ELR (cell line): Measurements from ENCODE around the gene ARHGEF1.
"Not testable (repeated sequence)": the region's sequence is repeated elsewhere in the genome, so short reads cannot be mapped to it uniquely, and the experiment has no call there.

Experiments used
- DNase-seq: peaks from one replicate; pipeline ENCODE4 v3.0.0-alpha.2; 2015; ENCODE audit warnings: low read depth

ARHGEF1 gene

GRCh38 chr19:41905273-41906002 lies 22.5 kb downstream of the ARHGEF1 start:
- DNase-seq: no peak

GRCh38 chr19:41906271-41906670 lies 23.3 kb downstream of the ARHGEF1 start:
- no peak for DNase-seq

DNA sequence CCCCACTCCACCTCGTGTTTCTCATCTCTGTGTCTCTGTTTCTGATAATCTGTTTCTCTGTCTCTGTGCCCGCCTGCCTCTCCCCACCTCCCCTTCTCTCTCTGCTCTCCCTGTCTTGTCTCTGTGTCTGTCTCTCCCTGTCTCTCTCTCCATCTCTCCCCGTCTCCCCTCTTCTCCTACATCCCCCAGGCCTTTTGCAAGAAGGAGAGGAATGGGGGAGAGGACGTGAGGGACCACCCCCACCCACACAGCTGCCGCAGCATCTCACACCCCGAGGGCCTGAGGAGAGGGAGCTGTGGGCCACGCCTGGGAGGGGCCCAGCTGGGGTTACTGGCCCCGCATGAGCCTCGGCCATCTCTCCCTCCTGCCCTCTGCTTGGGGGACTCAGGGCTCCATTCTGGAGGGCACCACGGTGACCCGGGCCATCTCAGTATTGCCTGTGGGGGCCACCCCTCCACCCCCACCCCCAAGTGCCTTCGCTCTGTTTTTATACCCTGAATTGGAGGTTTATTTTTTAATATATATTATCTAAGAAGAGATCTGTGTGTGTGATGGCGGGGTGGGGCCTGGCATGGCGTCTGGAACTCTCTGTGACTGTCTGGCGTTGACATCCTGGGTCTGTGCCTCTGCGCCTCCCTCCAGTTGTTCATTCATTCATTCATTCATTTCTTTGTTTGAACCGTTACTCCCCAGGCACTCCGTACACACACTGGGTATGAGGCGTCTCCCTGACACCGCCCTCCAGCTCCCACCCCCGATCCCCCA lies 24.1 kb downstream of the ARHGEF1 start:
- DNase-seq: no peak

DNA sequence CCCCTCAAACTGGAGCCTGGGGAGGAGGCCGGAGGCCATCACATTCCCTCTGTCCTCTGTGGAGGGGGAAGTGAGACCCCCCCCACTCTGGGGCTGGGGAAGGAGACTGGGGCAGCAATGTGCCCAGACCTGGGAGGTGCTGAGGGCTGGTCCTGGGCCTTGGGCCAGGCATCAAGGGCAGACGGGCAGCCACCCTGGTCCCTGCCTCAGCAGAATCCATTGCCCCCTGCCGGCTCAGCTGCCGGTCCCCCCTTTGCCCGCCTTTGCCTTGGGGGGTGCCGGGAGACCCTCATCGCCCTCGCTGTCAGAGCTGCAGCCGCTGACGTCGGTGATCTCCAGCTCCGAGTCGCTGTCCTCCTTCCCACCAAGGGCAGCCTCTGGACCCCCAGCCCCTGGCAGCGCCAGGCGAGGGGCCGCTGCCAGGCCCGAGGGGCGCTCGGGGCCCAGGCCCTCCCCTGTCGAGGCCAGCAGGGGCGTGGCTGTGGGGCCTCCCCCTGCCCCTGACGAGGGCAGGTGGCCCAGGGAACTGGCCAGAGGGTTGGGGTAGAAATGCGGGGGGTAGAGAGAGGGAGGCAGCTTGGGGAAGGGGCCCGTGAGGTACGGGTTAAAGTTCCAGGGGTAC lies 25.1 kb downstream of the ARHGEF1 start:
- no peak for DNase-seq

DNA sequence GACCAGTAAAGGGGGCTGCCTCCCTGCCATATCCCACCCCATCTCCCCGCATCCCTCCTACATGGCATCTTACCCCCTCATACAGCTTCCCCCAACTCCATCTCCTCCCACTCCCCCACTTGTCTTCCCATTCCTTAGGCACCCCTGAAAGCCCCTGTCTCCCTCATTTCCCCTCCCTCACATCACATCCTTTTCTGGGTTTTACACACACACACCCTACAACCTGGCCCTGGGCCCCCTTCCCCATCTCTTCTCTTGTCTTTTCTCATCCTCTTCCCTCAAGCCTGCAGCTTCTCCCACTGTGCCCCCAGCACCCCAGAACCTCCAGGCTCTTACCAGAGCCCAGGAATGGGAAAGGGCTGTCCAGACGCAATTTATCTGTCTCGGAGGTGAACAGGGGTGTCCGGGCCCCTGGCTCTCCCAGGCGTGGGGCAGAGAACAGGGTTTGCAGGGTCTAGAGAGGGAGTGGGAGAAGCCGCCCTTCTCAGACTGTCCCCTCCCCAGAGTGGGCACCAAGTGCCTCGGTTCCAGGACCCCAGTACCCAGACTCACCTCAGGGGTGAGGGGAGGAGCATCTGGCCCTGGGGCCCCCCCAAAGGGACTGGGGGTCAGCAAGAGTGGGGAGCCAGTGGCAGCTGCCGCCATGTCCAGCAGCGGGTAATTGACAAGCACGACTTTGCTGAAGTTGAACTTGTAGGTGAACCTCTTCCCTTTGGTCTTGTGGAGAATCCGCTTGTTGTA lies 25.9 kb downstream of the ARHGEF1 start:
- no peak for DNase-seq

GRCh38 chr19:41909706-41910105 lies 26.7 kb downstream of the ARHGEF1 start:
- no peak for DNase-seq

DNA sequence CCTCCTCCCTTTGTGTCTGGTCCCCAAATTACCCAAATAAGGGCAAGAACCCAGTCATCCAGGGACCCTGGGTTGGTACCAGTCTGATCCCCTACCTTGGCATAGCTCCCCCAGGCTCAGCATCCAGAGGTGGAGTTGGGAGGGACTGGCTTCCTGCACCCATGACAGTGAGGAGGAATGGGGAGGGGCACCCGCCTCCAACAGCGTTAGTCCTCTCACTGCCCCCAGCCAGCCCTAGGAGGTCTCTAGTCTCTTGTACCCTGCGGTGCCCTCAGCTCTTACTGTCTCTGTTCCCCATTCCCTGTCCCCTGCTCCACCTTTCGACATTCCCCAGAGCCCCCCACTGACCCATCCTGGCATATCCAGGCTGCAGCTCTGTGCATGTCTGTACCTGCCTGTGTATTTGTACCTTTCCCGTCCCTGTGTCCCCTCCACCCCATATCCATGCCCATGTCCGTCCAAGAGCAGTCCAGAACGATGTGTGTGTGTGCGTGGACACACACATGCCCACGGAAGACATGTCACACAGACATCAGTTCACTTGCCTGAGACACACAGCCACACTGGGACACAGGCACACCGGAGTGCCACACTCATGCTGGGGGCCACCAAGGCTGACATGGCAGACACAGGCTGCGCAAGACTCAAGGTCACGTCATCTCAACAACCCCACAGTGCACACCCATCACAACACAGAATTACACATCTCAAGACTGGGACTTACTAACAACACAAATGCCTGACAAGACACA lies 27.4 kb downstream of the ARHGEF1 start:
- DNase-seq: no peak

DNA sequence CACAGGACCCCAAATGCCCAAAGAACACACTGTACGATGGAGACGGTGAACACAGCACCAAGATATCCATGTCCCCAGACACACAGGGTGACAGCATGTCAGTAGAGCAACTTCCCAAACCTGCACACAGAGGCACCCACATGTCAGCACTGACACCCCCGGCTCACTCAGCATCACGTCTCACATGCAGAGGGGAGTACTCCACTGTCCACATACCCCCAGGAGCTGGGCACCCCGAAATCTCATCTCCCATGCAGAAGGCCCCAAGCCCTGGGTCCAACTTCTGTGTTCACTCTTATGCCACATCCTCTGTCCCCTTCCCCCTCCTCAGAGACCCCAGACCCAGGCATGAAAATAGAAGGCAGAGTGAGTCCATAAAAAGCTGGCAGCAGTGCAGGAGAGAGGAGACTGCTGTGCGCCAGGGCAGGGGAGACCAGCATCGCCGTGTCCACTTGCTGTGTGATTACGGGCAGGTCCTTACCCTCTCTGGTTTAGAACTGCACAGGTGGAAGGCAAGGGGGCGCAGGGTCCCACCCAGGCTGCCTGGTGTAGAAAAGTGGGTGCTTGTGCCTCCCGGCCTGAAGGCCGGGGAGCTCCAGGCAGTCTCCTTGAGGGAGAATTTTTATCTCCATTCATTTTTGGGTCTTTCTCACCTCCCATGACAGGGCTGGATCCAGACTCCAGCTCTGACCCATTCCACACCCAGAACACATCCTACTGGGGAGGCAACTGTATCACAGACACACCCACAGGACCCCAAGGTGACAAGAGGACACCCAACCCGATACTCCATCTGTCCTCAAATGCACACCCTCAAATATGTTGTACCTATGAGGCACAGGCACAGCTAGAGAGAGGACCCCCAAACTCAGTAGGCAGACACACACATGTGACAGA lies 28.3 kb downstream of the ARHGEF1 start:
- no peak for DNase-seq

- DNase-seq: no peak
Observed at GRCh38 chr19:41911889-41912731, 29.1 kb downstream of the ARHGEF1 start.

DNA sequence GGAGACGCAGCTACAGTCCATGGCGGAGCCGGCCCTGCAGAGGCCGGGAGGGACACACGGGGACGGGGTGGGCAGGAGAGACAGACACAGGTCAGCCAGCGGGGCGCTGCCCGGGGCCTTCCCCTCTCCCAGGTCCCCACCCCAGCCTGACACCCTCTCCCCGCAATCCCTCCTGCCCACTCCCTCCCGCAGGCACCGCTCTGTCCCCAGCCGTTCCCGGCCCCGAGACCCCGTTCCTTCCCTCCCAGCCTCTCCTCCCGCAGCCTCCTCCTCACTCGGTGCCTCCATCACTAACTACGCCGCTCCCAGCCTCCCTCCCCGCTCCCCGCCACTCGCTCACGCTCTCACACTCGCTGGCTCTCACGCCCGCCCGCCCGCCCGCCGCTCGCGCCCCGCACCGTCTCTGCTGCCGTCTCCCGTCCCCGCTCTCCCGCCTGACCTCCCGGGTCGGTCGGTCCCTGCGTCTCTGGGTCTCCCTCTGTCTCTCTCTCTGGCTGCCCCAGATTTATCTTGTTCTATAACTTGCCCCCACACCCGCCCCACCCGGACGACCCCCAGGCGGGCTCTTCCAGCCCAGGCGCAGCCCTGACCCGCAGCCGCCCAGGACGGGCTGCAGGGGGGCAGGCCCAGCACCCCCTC lies 30.0 kb downstream of the ARHGEF1 start:
- DNase-seq: no peak

DNA sequence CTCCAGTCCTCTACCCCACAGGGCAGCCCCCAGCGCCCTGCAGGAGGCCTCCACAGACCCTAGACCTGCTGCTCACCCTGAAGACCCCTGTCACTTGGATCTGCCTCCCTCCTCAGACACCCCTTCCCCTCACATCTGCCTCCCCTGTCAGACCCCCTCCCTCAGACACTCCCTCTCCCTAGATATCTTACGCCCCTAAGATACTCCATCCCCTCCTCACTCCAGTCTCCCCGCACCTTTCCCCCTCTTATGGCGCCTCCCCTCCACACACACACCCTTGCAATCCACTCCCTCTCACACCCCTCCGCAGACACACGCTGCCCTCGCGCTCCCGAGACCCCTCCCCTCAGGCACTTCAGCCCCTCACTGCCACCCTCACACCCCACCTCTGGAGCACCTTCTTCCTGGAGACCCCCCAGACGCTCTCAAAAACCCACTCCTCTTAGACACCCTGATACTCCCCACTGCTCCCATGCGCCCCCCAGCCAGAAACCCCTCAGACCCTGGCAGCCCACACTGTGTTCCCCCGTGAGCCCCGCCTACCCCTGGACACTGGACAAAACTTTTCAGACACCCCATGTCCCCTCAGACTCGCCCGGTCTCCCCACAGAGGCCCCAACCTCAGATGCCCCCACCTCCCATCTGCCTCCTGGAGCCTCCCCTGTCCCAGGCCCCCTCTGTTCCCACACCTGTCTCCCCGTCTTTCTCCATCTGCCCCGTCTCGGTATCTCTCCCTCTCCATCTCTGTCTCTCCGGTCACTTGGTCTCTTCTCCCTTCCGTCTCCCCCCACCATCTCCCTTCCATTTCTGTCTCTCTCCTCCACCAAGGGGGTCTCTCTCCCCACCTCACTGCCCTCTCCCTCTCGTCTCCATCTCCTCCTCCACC lies 30.8 kb downstream of the ARHGEF1 start:
- no peak for DNase-seq

- DNase-seq: not testable (repeated sequence)
Observed at GRCh38 chr19:41914424-41914834, 31.4 kb downstream of the ARHGEF1 start.

DNA sequence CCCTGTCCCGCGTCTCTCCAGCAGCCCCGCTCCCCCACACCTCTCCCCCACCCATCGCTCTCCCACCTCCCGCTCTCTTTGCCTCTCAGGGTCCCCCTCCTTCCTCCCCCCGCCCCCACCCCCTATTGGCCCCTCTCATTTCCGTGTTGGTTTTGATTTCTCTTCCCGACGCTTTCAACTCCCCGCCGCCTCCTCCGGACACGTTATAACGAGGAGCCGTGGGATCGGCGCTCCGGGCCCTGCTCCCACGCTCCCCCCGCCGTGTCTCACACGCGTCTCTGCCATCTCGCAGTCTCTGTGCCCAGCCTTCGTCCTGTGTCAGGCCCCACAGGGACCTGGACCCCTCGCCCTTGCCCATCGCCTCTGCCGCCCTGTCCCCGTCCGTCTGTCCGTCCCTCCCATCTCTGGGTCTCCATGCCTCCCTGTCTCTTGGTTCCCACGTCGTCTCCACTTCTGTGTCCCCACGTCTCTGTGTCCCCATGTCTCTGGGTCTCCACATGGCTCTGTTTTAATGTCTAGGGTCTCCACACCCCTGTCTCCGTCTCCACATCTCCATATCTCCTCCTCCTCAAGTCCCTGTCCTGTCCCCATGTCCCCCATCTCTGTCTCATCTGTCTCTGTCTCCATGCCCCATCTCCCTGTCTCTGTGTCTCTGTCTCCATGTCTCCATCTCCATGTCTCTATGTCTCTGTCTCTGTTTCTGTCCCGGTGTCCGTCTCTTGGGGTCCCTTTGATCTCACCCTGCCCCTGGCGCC lies 32.2 kb downstream of the ARHGEF1 start:
- no peak for DNase-seq

DNA sequence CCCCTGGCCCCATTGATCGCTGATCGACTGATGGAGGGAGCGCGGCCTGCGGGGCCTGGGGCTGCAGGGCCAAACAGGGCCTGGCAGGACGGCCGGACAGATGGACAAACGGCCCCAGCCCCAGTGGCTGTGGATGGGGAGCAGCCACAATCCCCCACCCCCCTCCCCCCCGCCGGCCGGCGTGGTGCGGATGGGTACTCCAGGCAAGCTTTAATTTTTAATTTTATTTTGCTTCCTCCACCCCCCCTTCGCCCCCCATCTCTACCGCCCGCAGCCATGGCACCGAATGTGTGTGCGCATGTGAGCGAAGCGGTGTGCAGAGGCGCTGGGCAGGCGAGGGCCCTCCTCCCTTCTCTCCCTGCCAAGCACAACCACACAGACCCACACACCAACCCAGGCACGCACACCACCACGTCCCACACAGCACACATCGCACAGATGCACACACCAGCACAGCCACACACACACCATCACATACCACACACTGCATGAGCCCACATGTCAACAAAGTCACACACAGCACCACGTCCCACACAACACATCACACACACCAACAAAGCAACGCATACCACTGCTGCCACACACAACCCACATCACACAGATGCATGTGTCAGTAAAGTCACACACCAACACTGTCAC lies 32.9 kb downstream of the ARHGEF1 start:
- DNase-seq: no peak

GRCh38 chr19:41917676-41918075 lies 34.7 kb downstream of the ARHGEF1 start:
- DNase-seq: no peak

GRCh38 chr19:41918095-41918494 lies 35.1 kb downstream of the ARHGEF1 start:
- DNase-seq: no peak
